Progenitor cell of endocrine pancreas (in vitro differentiated cells): ENCODE measurements around the gene CELA2A. TPM values are rescaled to one million over a fixed set of nuclear protein-coding genes. Genes with fewer than 3 reads are reported as not detected.
A peak's percentile ranks its signal among the peaks of the same experiment; 100 is the strongest.

ENCODE experiments used
- DNase-seq: peaks from one replicate; pipeline ENCODE4 v3.0.0; 2021; ENCODE audit warnings: low spot score; ENCODE audit not compliant: unreplicated experiment
- H3K27ac Mint-ChIP-seq: 2 replicates; pipeline ENCODE4 v1.8.0; 2021; ENCODE audit warnings: mild to moderate bottlenecking, moderate library complexity, mixed read lengths
- H3K27me3 Mint-ChIP-seq: 2 replicates; pipeline ENCODE4 v1.8.0; 2021; ENCODE audit warnings: mixed read lengths
- H3K36me3 Mint-ChIP-seq: 2 replicates; pipeline ENCODE4 v1.8.0; 2022; ENCODE audit warnings: mixed read lengths; ENCODE audit not compliant: insufficient read depth
- H3K4me1 Mint-ChIP-seq: 2 replicates; pipeline ENCODE4 v1.8.0; 2021; ENCODE audit warnings: low read depth, mixed read lengths
- H3K4me3 Mint-ChIP-seq: 2 replicates; pipeline ENCODE4 v1.8.0; 2021; ENCODE audit warnings: low read depth, mild to moderate bottlenecking, moderate library complexity, mixed read lengths
- H3K9me3 Mint-ChIP-seq: 2 replicates; pipeline ENCODE4 v1.8.0; 2021; ENCODE audit warnings: low read depth, mixed read lengths
- CTCF ChIP-seq: fragments of 200-600 bp; sonication (generic); IDR thresholded peaks from one replicate; pipeline ENCODE4 v1.5.0; 2021; ENCODE audit warnings: antibody characterized with exemption, mild to moderate bottlenecking; ENCODE audit not compliant: unreplicated experiment
- total RNA-seq: library from RNA; stranded (reverse); gene quantifications from 2 replicates; pipeline ENCODE4 v1.2.1, GENCODE V29; 2021

The CELA2A gene
- total RNA-seq, 1 donor from 2014 or later: not detected

GRCh38 chr1:15507278-15507677, 50.7 kb downstream of the CELA2A start:
- H3K9me3 Mint-ChIP-seq: no peaks in the 10 kb centered on the region
- H3K27me3 Mint-ChIP-seq: no peaks in the 10 kb centered on the region
- H3K4me3 Mint-ChIP-seq: no peak overlapping the region
- H3K4me1 Mint-ChIP-seq: peaks cover 6% of the 10 kb centered on the region
- no peak for DNase-seq
- H3K36me3 Mint-ChIP-seq: peaks cover 12% of the 10 kb centered on the region
- H3K27ac Mint-ChIP-seq: no peak overlapping the region
- TF ChIP-seq CTCF: no peak

GRCh38 chr1:15508700-15509487, 52.4 kb downstream of the CELA2A start:
- H3K27me3 Mint-ChIP-seq: no peaks in the 10 kb centered on the region
- H3K4me3 Mint-ChIP-seq: no peak overlapping the region
- H3K36me3 Mint-ChIP-seq: peaks cover 13% of the 10 kb centered on the region
- H3K9me3 Mint-ChIP-seq: no peaks in the 10 kb centered on the region
- H3K27ac Mint-ChIP-seq: no peak overlapping the region
- DNase-seq: no peak
- no peak for TF ChIP-seq CTCF
- H3K4me1 Mint-ChIP-seq: peaks cover 10% of the 10 kb centered on the region

- Mint-ChIP-seq H3K27ac (no peak overlapping the region), H3K9me3 (no peaks in the 10 kb centered on the region), H3K36me3 (peaks cover 13% of the 10 kb centered on the region), H3K27me3 (no peaks in the 10 kb centered on the region), H3K4me1 (peaks cover 10% of the 10 kb centered on the region), H3K4me3 (no peak overlapping the region)
- no peak for DNase-seq
- TF ChIP-seq CTCF: no peak
These were observed 53.1 kb downstream of the CELA2A start for GRCh38 chr1:15509586-15509985.

GRCh38 chr1:15510611-15511405, 54.3 kb downstream of the CELA2A start:
- Mint-ChIP-seq H3K4me1 (peaks cover 10% of the 10 kb centered on the region), H3K27ac (no peak overlapping the region), H3K27me3 (no peaks in the 10 kb centered on the region), H3K4me3 (no peak overlapping the region), H3K9me3 (no peaks in the 10 kb centered on the region), H3K36me3 (peaks cover 15% of the 10 kb centered on the region)
- no peak for TF ChIP-seq CTCF
- DNase-seq: no peak

GRCh38 chr1:15513192-15513591, 56.7 kb downstream of the CELA2A start:
- Mint-ChIP-seq H3K36me3 (peaks cover 19% of the 10 kb centered on the region), H3K4me3 (no peak overlapping the region), H3K27ac (peak overlapping the region; percentile 49), H3K4me1 (peaks cover 4% of the 10 kb centered on the region), H3K27me3 (no peaks in the 10 kb centered on the region), H3K9me3 (no peaks in the 10 kb centered on the region)
- DNase-seq: no peak
- TF ChIP-seq CTCF: no peak
